HCT116 (cell line): ENCODE data around the gene GNB1L. TPM values are rescaled to one million over a fixed set of nuclear protein-coding genes. Genes with fewer than 3 reads are reported as not detected.
A peak's percentile ranks its signal among the peaks of the same experiment; 100 is the strongest.

Source experiments
- ATAC-seq: fragments of 200-7000 bp; cut with Tn5 transposase; 2 replicates; pipeline ENCODE4 v1.9.1; 2020; ENCODE audit warnings: mild to moderate bottlenecking, moderate library complexity
- BruUV-seq: library from RNA; stranded (reverse); fragments of 400-500 nt; replicated peaks from 2 replicates; lab custom pipeline; 2021; lab: Mats Ljungman, UMichigan
- CTCF ChIA-PET: fragments of 300-600 bp; sonication (Branson Sonifier 250); formaldehyde crosslinking; loops from one replicate; lab custom pipeline; 2021; ENCODE audit warnings: antibody characterized with exemption; lab: Charles Lee
- POLR2A ChIA-PET: fragments of 300-600, 350-600 bp; sonication (Branson Sonifier 250); formaldehyde crosslinking; loops from one replicate; lab custom pipeline; 2021; ENCODE audit warnings: antibody characterized with exemption; lab: Charles Lee
- RAD21 ChIA-PET, 2 experiments: fragments of 300-600 bp; sonication (Branson Sonifier 250); formaldehyde crosslinking; loops; one replicate each; lab custom pipeline; 2023; ENCODE audit warnings: low total read pairs in 2 of 2; ENCODE audit not compliant: uncharacterized antibody in 2 of 2, unreplicated experiment in 2 of 2, low non-redundant PET in 1 of 2; lab: Charles Lee
- DNase-seq: peaks from one replicate; pipeline ENCODE4 v3.0.0-alpha.2; 2010; ENCODE audit warnings: low read depth, low spot score
- H2AFZ ChIP-seq: fragments of 200-600 bp; shearing (Covaris generic), sonication (generic); 2 replicates; pipeline ENCODE4 v1.6.1; 2017; ENCODE audit warnings: low read depth, mixed run types, mixed read lengths, antibody characterized with exemption, low read length; ENCODE audit not compliant: poor library complexity, severe bottlenecking
- H3K27ac ChIP-seq: 2 replicates; pipeline ENCODE4 v1.5.1; 2012; ENCODE audit warnings: low read depth, low read length
- H3K27me3 ChIP-seq: fragments of 200-600 bp; sonication (generic); 2 replicates; pipeline ENCODE4 v1.6.1; 2016; ENCODE audit warnings: mixed run types, low read length, mixed read lengths; ENCODE audit not compliant: insufficient read depth
- H3K36me3 ChIP-seq, 2 experiments: fragments of 200-500 bp in 1 of 2; fragments of 200-600 bp in 1 of 2; sonication (Bioruptor generic) in 1 of 2; sonication (generic) in 1 of 2; 2 replicates each; pipeline versions ENCODE4 v1.5.1 to v1.6.1; 2014 to 2016; ENCODE audit warnings: low read length in 2 of 2, inconsistent platforms in 1 of 2, mixed read lengths in 1 of 2, mixed run types in 1 of 2; ENCODE audit not compliant: insufficient read depth in 2 of 2, control insufficient read depth in 1 of 2
- H3K4me1 ChIP-seq, 2 experiments: fragments of 200-600 bp in 1 of 2; sonication (generic) in 1 of 2; 2 replicates each; pipeline versions ENCODE4 v1.5.1 to v1.6.1; 2012 to 2017; ENCODE audit warnings: low read length in 2 of 2, inconsistent platforms in 1 of 2, mild to moderate bottlenecking in 1 of 2, mixed read lengths in 1 of 2, mixed run types in 1 of 2, moderate library complexity in 1 of 2; ENCODE audit not compliant: insufficient read depth in 2 of 2, control insufficient read depth in 1 of 2
- H3K4me2 ChIP-seq: fragments of 200-600 bp; sonication (generic); 2 replicates; pipeline ENCODE4 v1.6.1; 2017; ENCODE audit warnings: mixed run types, low read length, mixed read lengths
- H3K4me3 ChIP-seq, 2 experiments: fragments of 200-600 bp in 1 of 2; sonication (generic) in 1 of 2; replicated peaks in 1 of 2; 2 replicates each; pipeline ENCODE4 v1.5.1; 2011 to 2016; ENCODE audit warnings: low read length in 2 of 2, control low read depth in 1 of 2, low read depth in 1 of 2, mild to moderate bottlenecking in 1 of 2, mixed read lengths in 1 of 2, mixed run types in 1 of 2
- H3K79me2 ChIP-seq: fragments of 200-600 bp; sonication (generic); 2 replicates; pipeline ENCODE4 v1.6.1; 2017; ENCODE audit warnings: mild to moderate bottlenecking, mixed run types, low read length, moderate library complexity, mixed read lengths; ENCODE audit not compliant: insufficient read depth
- H3K9ac ChIP-seq: fragments of 200-600 bp; sonication (generic); 2 replicates; pipeline ENCODE4 v1.6.1; 2016; ENCODE audit warnings: low read length, mixed read lengths
- H3K9me2 ChIP-seq: fragments of 200-600 bp; sonication (generic), shearing (Covaris generic); 2 replicates; pipeline ENCODE4 v1.6.1; 2017; ENCODE audit warnings: mixed run types, mild to moderate bottlenecking, moderate library complexity; ENCODE audit not compliant: insufficient read depth
- H3K9me3 ChIP-seq, 2 experiments: fragments of 200-500 bp in 1 of 2; fragments of 200-600 bp in 1 of 2; sonication (Bioruptor generic) in 1 of 2; sonication (generic) in 1 of 2; 2 replicates each; pipeline ENCODE4 v1.6.1; 2014 to 2017; ENCODE audit warnings: low read length in 2 of 2, mixed read lengths in 2 of 2, inconsistent platforms in 1 of 2, low read depth in 1 of 2, mild to moderate bottlenecking in 1 of 2, mixed run types in 1 of 2, moderate library complexity in 1 of 2; ENCODE audit not compliant: control insufficient read depth in 1 of 2, insufficient read depth in 1 of 2
- H4K20me1 ChIP-seq: fragments of 200-600 bp; sonication (generic), shearing (Covaris generic); 2 replicates; pipeline ENCODE4 v1.6.1; 2017; ENCODE audit warnings: mixed run types, mild to moderate bottlenecking, moderate library complexity; ENCODE audit not compliant: insufficient read depth
- ELF1 ChIP-seq: IDR thresholded peaks from 2 replicates; pipeline ENCODE4 v1.6.1; 2012; ENCODE audit warnings: low read depth, borderline replicate concordance
- POLR2A ChIP-seq: IDR thresholded peaks from 2 replicates; pipeline ENCODE4 v1.7.0; 2011; ENCODE audit warnings: borderline replicate concordance; ENCODE audit not compliant: insufficient read depth, insufficient read length; ENCODE audit errors: extremely low read depth
- RAD21 ChIP-seq: IDR thresholded peaks from 2 replicates; pipeline ENCODE4 v1.6.1; 2012; ENCODE audit warnings: low read depth, mild to moderate bottlenecking
- SIN3A ChIP-seq: IDR thresholded peaks from 2 replicates; pipeline ENCODE4 v1.6.1; 2012; ENCODE audit warnings: low read depth
- SP1 ChIP-seq: IDR thresholded peaks from 2 replicates; pipeline ENCODE4 v1.6.1; 2012; ENCODE audit warnings: low read depth
- TCF7L2 ChIP-seq: IDR thresholded peaks from 2 replicates; pipeline ENCODE4 v1.7.0; 2011; ENCODE audit warnings: borderline replicate concordance, inconsistent platforms; ENCODE audit not compliant: insufficient read depth, insufficient read length; ENCODE audit errors: extremely low read depth
- intact Hi-C: fragments of 100-400 bp; cut with micrococcal nuclease; formaldehyde crosslinking; loops from 2 replicates; pipeline ENCODE4 v1.10.0; 2022
- total RNA-seq: library from RNA; stranded (reverse); gene quantifications from one replicate; pipeline ENCODE4 v1.2.1, GENCODE V29; 2021; ENCODE audit not compliant: unreplicated experiment
- TF ChIP-seq, protein P1 (sequence below), 3 experiments: fragments of 200-600 bp in 1 of 3; sonication (generic) in 1 of 3; IDR thresholded peaks in 2 of 3; conservative IDR thresholded peaks in 1 of 3; 2 replicates each; pipeline ENCODE4 v1.5.1; 2012 to 2017; ENCODE audit warnings: low read depth in 2 of 3, low read length in 2 of 3, antibody characterized with exemption in 1 of 3, borderline replicate concordance in 1 of 3, control low read depth in 1 of 3, mild to moderate bottlenecking in 1 of 3, mixed read lengths in 1 of 3, mixed run types in 1 of 3, moderate library complexity in 1 of 3; ENCODE audit not compliant: insufficient read depth in 1 of 3

GNB1L gene
- total RNA-seq, 1 experiment from 2014 or later = 12.1 TPM

DNA sequence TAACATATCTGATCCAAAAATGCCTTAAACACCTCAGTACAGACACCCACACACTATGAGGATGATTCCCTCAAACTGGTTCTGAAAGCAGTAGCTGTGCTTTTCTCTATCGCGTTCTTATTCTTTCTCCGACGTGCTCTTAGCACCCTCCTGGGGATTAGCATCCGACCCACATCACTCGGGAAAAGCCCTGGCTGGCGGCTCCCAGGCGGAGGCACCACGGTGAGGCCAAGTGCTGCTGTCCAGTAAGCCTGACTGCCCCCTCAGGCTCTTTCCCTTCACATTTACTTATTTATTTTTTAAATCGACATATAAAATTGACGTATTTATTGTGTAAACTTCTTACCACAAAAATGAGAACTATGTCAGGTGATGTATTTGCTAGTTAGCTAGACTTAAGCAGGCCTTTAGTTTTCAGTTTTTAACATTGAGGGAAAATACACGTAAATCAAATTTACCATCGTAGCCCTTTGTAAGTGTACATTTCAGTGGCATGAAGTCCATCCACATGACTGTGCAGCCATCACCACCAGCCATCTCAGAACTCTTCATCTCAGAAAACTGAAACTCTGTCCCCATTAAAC is 74.9 kb downstream of the GNB1L start:
- ChIA-PET RAD21 (no interaction called here), POLR2A (no interaction called here), CTCF (interaction anchor here (1.1 kb wide), 1 partner anchor 21 kb away, joined by 3 read pairs; no protein-coding TSS in a partner anchor)
- Histone ChIP-seq H3K36me3 (no peaks in the 10 kb centered on the region), H3K9ac (0 out of 2 replicates have a peak overlapping the region, but pooled peaks have one; percentile 12), H3K4me1 (peaks cover 8 to 13% of the 10 kb centered on the region in 2 experiments; a peak in 3 of 4 replicates), H2AFZ (no peak overlapping the region), H4K20me1 (no peaks in the 10 kb centered on the region), H3K27me3 (no peaks in the 10 kb centered on the region), H3K27ac (peak overlapping the region; percentile 13; the same call in 1 of the 2 replicates), H3K4me2 (peak overlapping the region; percentile 39), H3K9me2 (no peaks in the 10 kb centered on the region), H3K9me3 (peaks cover 4 to 5% of the 10 kb centered on the region in 2 experiments; a peak in 1 of 4 replicates), H3K4me3 (no peak overlapping the region), H3K79me2 (no peaks in the 10 kb centered on the region)
- BruUV-seq = no TSS peak
- intact Hi-C loops = no loop called here
- TF ChIP-seq POLR2A (no peak), TCF7L2 (no peak), SP1 (no peak), ELF1 (no peak), SIN3A (no peak), RAD21 (no peak)
- TF ChIP-seq, protein P1, sequence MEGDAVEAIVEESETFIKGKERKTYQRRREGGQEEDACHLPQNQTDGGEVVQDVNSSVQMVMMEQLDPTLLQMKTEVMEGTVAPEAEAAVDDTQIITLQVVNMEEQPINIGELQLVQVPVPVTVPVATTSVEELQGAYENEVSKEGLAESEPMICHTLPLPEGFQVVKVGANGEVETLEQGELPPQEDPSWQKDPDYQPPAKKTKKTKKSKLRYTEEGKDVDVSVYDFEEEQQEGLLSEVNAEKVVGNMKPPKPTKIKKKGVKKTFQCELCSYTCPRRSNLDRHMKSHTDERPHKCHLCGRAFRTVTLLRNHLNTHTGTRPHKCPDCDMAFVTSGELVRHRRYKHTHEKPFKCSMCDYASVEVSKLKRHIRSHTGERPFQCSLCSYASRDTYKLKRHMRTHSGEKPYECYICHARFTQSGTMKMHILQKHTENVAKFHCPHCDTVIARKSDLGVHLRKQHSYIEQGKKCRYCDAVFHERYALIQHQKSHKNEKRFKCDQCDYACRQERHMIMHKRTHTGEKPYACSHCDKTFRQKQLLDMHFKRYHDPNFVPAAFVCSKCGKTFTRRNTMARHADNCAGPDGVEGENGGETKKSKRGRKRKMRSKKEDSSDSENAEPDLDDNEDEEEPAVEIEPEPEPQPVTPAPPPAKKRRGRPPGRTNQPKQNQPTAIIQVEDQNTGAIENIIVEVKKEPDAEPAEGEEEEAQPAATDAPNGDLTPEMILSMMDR (IDR thresholded peaks at IDR 0.05 in 2 of 3, conservative IDR thresholded peaks at IDR 0.05 in 1 of 3; ENCODE audit: borderline replicate concordance in 1 of 3, insufficient read depth in 1 of 3, low read depth in 2 of 3, low read length in 2 of 3) = no peak
- no peak for DNase-seq
- ATAC-seq = no peak
